NCI-H226 (cell line): ENCODE results near the gene NAP1L5.

Experiments used
- DNase-seq: peaks from one replicate; pipeline ENCODE4 v3.0.0-alpha.2; 2015

Gene NAP1L5

GRCh38 chr4:88697588-88698329 lies at the start of gene NAP1L5:
NAP1L5 (minus strand) TSS chr4:88697829; CDS start chr4:88697754, 75 bp downstream.
- DNase-seq: peak; percentile 58

- no peak for DNase-seq
Observed at GRCh38 chr4:88747351-88747750, 49.7 kb upstream of the NAP1L5 start.

GRCh38 chr4:88746206-88746605 lies 48.6 kb upstream of the NAP1L5 start:
- no peak for DNase-seq

- DNase-seq: no peak
Observed at GRCh38 chr4:88745581-88746163, 48.0 kb upstream of the NAP1L5 start.

GRCh38 chr4:88745175-88745574 lies 47.5 kb upstream of the NAP1L5 start:
- no peak for DNase-seq

- no peak for DNase-seq
Observed at GRCh38 chr4:88744609-88745008, 47.0 kb upstream of the NAP1L5 start.

- peak; percentile 57 for DNase-seq
Observed at GRCh38 chr4:88743696-88744095, 46.1 kb upstream of the NAP1L5 start.

- no peak for DNase-seq
Observed at GRCh38 chr4:88742561-88742960, 44.9 kb upstream of the NAP1L5 start.

- DNase-seq: no peak
Observed at GRCh38 chr4:88738180-88738579, 40.6 kb upstream of the NAP1L5 start.

GRCh38 chr4:88737307-88737941 lies 39.8 kb upstream of the NAP1L5 start:
- peak; percentile 50 for DNase-seq

- no peak for DNase-seq
Observed at GRCh38 chr4:88736264-88736663, 38.6 kb upstream of the NAP1L5 start.

GRCh38 chr4:88735564-88735963 lies 37.9 kb upstream of the NAP1L5 start:
- DNase-seq: no peak

- no peak for DNase-seq
Observed at GRCh38 chr4:88734403-88734949, 36.8 kb upstream of the NAP1L5 start.

GRCh38 chr4:88732714-88733368 lies 35.2 kb upstream of the NAP1L5 start:
- no peak for DNase-seq

GRCh38 chr4:88731381-88731780 lies 33.8 kb upstream of the NAP1L5 start:
- no peak for DNase-seq

- DNase-seq: no peak
Observed at GRCh38 chr4:88730811-88731210, 33.2 kb upstream of the NAP1L5 start.

GRCh38 chr4:88729146-88729760 lies 31.6 kb upstream of the NAP1L5 start:
- no peak for DNase-seq

GRCh38 chr4:88728146-88728545 lies 30.5 kb upstream of the NAP1L5 start:
- no peak for DNase-seq

GRCh38 chr4:88725986-88726385 lies 28.4 kb upstream of the NAP1L5 start:
- DNase-seq: no peak

GRCh38 chr4:88725143-88725542 lies 27.5 kb upstream of the NAP1L5 start:
- no peak for DNase-seq

GRCh38 chr4:88724406-88724805 lies 26.8 kb upstream of the NAP1L5 start:
- DNase-seq: no peak

- DNase-seq: no peak
Observed at GRCh38 chr4:88722828-88723227, 25.2 kb upstream of the NAP1L5 start.

- DNase-seq: no peak
Observed at GRCh38 chr4:88722276-88722780, 24.7 kb upstream of the NAP1L5 start.
